Neural progenitor cell (in vitro differentiated cells): ENCODE data around the gene FAM3B. TPM values are rescaled to one million over a fixed set of nuclear protein-coding genes. Genes with fewer than 3 reads are reported as not detected.

Experiments
- DNase-seq: peaks from one replicate; pipeline ENCODE4 v3.0.0-alpha.2; 2016; ENCODE audit warnings: low spot score
- H2AFZ ChIP-seq: fragments of 200-600 bp; sonication (generic); replicated peaks from 2 replicates; pipeline ENCODE4 v1.6.1; 2016; ENCODE audit warnings: antibody characterized with exemption
- H3F3A ChIP-seq: fragments of 200-600 bp; sonication (generic); 2 replicates; pipeline ENCODE4 v1.6.1; 2016; ENCODE audit warnings: antibody characterized with exemption, low read depth
- H3K27ac ChIP-seq: fragments of 200-600 bp; sonication (generic); 2 replicates; pipeline ENCODE4 v1.5.1; 2016; ENCODE audit warnings: mild to moderate bottlenecking
- H3K27me3 ChIP-seq: fragments of 200-600 bp; sonication (generic); 2 replicates; pipeline ENCODE4 v1.6.1; 2016; ENCODE audit warnings: mild to moderate bottlenecking, moderate library complexity
- H3K36me3 ChIP-seq: fragments of 200-600 bp; sonication (generic); 2 replicates; pipeline ENCODE4 v1.5.1; 2016
- H3K4me1 ChIP-seq: fragments of 200-600 bp; sonication (generic); 2 replicates; pipeline ENCODE4 v1.6.1; 2016; ENCODE audit warnings: mixed run types
- H3K4me2 ChIP-seq: fragments of 200-600 bp; sonication (generic); 2 replicates; pipeline ENCODE4 v1.6.1; 2016
- H3K4me3 ChIP-seq: fragments of 200-600 bp; sonication (generic); 2 replicates; pipeline ENCODE4 v1.5.1; 2016
- H3K79me2 ChIP-seq: fragments of 200-600 bp; sonication (generic); 2 replicates; pipeline ENCODE4 v1.6.1; 2016; ENCODE audit warnings: low read depth
- H3K9ac ChIP-seq: fragments of 200-600 bp; sonication (generic); 2 replicates; pipeline ENCODE4 v1.6.1; 2016
- H3K9me3 ChIP-seq: fragments of 200-600 bp; sonication (generic); 2 replicates; pipeline ENCODE4 v1.5.1; 2016; ENCODE audit warnings: low read depth
- H4K20me1 ChIP-seq: fragments of 200-600 bp; sonication (generic); 2 replicates; pipeline ENCODE4 v1.6.1; 2016; ENCODE audit warnings: low read depth
- H3K27ac Mint-ChIP-seq: 3 replicates; pipeline ENCODE4 v1.8.0; 2021; ENCODE audit warnings: mixed read lengths
- H3K27me3 Mint-ChIP-seq: 2 replicates; pipeline ENCODE4 v1.8.0; 2022; ENCODE audit warnings: low read depth, mild to moderate bottlenecking, inconsistent platforms, moderate library complexity, mixed read lengths; ENCODE audit not compliant: insufficient read depth
- H3K36me3 Mint-ChIP-seq: 3 replicates; pipeline ENCODE4 v1.8.0; 2021; ENCODE audit warnings: mixed read lengths
- H3K4me1 Mint-ChIP-seq: 3 replicates; pipeline ENCODE4 v1.8.0; 2021; ENCODE audit warnings: mixed read lengths
- H3K4me3 Mint-ChIP-seq: 3 replicates; pipeline ENCODE4 v1.8.0; 2021; ENCODE audit warnings: mild to moderate bottlenecking, moderate library complexity, mixed read lengths
- H3K9me3 Mint-ChIP-seq: 3 replicates; pipeline ENCODE4 v1.8.0; 2020; ENCODE audit warnings: mixed read lengths
- EZH2 ChIP-seq: fragments of 200-600 bp; sonication (generic); IDR thresholded peaks from 2 replicates; pipeline ENCODE4 v1.6.1; 2017; ENCODE audit warnings: antibody characterized with exemption, mild to moderate bottlenecking, moderate library complexity
- EZH2phosphoT487 ChIP-seq: fragments of 200-600 bp; sonication (generic); IDR thresholded peaks from 2 replicates; pipeline ENCODE4 v1.6.1; 2017; ENCODE audit warnings: antibody characterized with exemption
- total RNA-seq: library from RNA; depleted of rRNA; stranded (reverse); fragments of >200 nt; gene quantifications from 2 replicates; pipeline ENCODE4 v1.2.3, GENCODE V29; 2015; ENCODE audit warnings: low replicate concordance
- TF ChIP-seq, protein P1 (sequence below): fragments of 200-600 bp; sonication (generic); IDR thresholded peaks from 2 replicates; pipeline ENCODE4 v1.5.1; 2017; ENCODE audit warnings: antibody characterized with exemption, mild to moderate bottlenecking

The FAM3B gene
- total RNA-seq, 1 donor from 2014 or later = not detected

GRCh38 chr21:41370840-41371684 is 54.5 kb downstream of the FAM3B start:
- Histone ChIP-seq H3K4me3 (no peak overlapping the region), H3K4me2 (no peak overlapping the region), H3K36me3 (no peaks in the 10 kb centered on the region), H3K9me3 (no peaks in the 10 kb centered on the region), H3K27ac (no peak overlapping the region), H3K79me2 (no peaks in the 10 kb centered on the region), H3K27me3 (no peaks in the 10 kb centered on the region), H3K4me1 (peaks cover 4% of the 10 kb centered on the region), H3F3A (no peaks in the 10 kb centered on the region), H3K9ac (no peak overlapping the region), H4K20me1 (no peaks in the 10 kb centered on the region), H2AFZ (no peak overlapping the region)
- DNase-seq = no peak
- H3K4me1 Mint-ChIP-seq = no peaks in the 10 kb centered on the region
- no peaks in the 10 kb centered on the region for H3K36me3 Mint-ChIP-seq
- no peaks in the 10 kb centered on the region for H3K9me3 Mint-ChIP-seq
- H3K4me3 Mint-ChIP-seq = no peak overlapping the region
- TF ChIP-seq, protein P1, sequence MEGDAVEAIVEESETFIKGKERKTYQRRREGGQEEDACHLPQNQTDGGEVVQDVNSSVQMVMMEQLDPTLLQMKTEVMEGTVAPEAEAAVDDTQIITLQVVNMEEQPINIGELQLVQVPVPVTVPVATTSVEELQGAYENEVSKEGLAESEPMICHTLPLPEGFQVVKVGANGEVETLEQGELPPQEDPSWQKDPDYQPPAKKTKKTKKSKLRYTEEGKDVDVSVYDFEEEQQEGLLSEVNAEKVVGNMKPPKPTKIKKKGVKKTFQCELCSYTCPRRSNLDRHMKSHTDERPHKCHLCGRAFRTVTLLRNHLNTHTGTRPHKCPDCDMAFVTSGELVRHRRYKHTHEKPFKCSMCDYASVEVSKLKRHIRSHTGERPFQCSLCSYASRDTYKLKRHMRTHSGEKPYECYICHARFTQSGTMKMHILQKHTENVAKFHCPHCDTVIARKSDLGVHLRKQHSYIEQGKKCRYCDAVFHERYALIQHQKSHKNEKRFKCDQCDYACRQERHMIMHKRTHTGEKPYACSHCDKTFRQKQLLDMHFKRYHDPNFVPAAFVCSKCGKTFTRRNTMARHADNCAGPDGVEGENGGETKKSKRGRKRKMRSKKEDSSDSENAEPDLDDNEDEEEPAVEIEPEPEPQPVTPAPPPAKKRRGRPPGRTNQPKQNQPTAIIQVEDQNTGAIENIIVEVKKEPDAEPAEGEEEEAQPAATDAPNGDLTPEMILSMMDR = no peak
- no peak for TF ChIP-seq EZH2
- no peak for TF ChIP-seq EZH2phosphoT487
- H3K27me3 Mint-ChIP-seq = peaks cover 8% of the 10 kb centered on the region
- H3K27ac Mint-ChIP-seq = no peak overlapping the region

DNA sequence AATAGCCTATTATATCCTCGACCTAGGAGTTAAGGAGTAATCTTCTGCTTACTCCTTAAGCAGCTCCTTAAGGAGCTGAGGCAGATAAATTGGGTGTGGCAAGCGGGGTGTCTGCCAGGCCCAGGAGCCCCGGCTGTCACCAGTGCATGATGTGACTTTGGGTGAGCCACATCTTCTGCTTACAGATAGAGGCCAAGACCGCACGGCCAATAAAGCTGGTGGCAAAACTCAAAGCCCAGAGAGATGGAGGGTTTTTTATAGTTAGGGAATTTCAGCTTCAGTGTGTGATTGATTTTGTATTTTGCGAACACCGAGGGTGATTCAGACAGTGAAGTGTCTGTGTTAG is 55.1 kb downstream of the FAM3B start:
- Histone ChIP-seq H3K4me1 (peaks cover 4% of the 10 kb centered on the region), H3K9me3 (no peaks in the 10 kb centered on the region), H3K4me3 (no peak overlapping the region), H3K79me2 (no peaks in the 10 kb centered on the region), H3K4me2 (no peak overlapping the region), H3K27me3 (no peaks in the 10 kb centered on the region), H3K27ac (no peak overlapping the region), H3F3A (no peaks in the 10 kb centered on the region), H4K20me1 (no peaks in the 10 kb centered on the region), H3K9ac (no peak overlapping the region), H3K36me3 (no peaks in the 10 kb centered on the region), H2AFZ (no peak overlapping the region)
- Mint-ChIP-seq H3K4me3 (no peak overlapping the region), H3K9me3 (no peaks in the 10 kb centered on the region), H3K27ac (no peak overlapping the region), H3K4me1 (no peaks in the 10 kb centered on the region), H3K36me3 (no peaks in the 10 kb centered on the region), H3K27me3 (peaks cover 8% of the 10 kb centered on the region)
- TF ChIP-seq, protein P1 = no peak
- TF ChIP-seq EZH2 (no peak), EZH2phosphoT487 (no peak)
- DNase-seq = no peak

DNA sequence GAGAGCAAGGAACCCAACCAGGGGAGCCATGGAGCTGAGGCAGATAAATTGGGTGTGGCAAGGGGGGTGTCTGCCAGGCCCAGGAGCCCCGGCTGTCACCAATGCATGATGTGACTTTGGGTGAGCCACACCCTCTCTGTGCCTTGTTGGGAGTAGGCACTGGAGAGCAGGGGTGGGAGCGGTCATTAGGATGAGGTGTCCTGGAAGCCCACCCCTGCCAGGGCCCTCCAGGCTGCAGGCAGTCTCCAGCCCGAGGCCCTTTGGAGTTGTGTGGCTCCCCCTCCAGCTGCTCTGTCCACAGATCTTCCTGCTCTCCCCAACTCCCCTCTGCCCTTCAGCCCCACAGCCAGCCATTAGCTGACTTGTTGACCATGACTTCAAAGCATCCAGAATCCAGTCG is 56.7 kb downstream of the FAM3B start:
- Mint-ChIP-seq H3K4me3 (no peak overlapping the region), H3K27me3 (peaks cover 10% of the 10 kb centered on the region), H3K4me1 (no peaks in the 10 kb centered on the region), H3K36me3 (no peaks in the 10 kb centered on the region), H3K9me3 (no peaks in the 10 kb centered on the region), H3K27ac (no peak overlapping the region)
- no peak overlapping the region for H3K4me3 ChIP-seq
- TF ChIP-seq EZH2phosphoT487 = no peak
- TF ChIP-seq, protein P1 = no peak
- no peak for TF ChIP-seq EZH2
- H3F3A ChIP-seq = no peaks in the 10 kb centered on the region
- no peak overlapping the region for H2AFZ ChIP-seq
- no peaks in the 10 kb centered on the region for H3K9me3 ChIP-seq
- H3K27ac ChIP-seq = no peak overlapping the region
- H3K4me2 ChIP-seq = no peak overlapping the region
- H3K9ac ChIP-seq = no peak overlapping the region
- H4K20me1 ChIP-seq = no peaks in the 10 kb centered on the region
- H3K4me1 ChIP-seq = peaks cover 4% of the 10 kb centered on the region
- no peaks in the 10 kb centered on the region for H3K27me3 ChIP-seq
- DNase-seq = no peak
- H3K79me2 ChIP-seq = no peaks in the 10 kb centered on the region
- no peaks in the 10 kb centered on the region for H3K36me3 ChIP-seq
